ENCODE data around the gene CCDC14.
"Not testable (repeated sequence)": the region's sequence is repeated elsewhere in the genome, so short reads cannot be mapped to it uniquely, and the experiment has no call there.

The CCDC14 gene

GRCh38 chr3:123979525-123980501 is 18.8 kb upstream of the CCDC14 start:
- TF ChIP-seq CTCF (conservative IDR thresholded peaks at IDR 0.05; ENCODE audit: low read length): peak; percentile 69
- H3F3A ChIP-seq (ENCODE audit: low read depth); H4K20me1 ChIP-seq (ENCODE audit: insufficient read depth, low read length, poor library complexity, severe bottlenecking); H3K36me3 ChIP-seq (ENCODE audit: insufficient read depth, low read length); H3K9me3 ChIP-seq (ENCODE audit: insufficient read depth, low read depth, low read length); H3K4me1 ChIP-seq (ENCODE audit: insufficient read depth, low read length, poor library complexity, severe bottlenecking); H3K79me2 ChIP-seq (ENCODE audit: insufficient read depth, low read length); H3K27me3 ChIP-seq (ENCODE audit: insufficient read depth, low read length, poor library complexity, severe bottlenecking); H3K9ac ChIP-seq (ENCODE audit: low read depth, low read length, poor library complexity, severe bottlenecking); H3K9me2 ChIP-seq (replicated peaks; ENCODE audit: low read depth, low read length): not testable (repeated sequence)
- Histone ChIP-seq H3K4me2 (ENCODE audit: low read depth, low read length, poor library complexity, severe bottlenecking) (peak overlapping the region; percentile 54), H3K4me3 (ENCODE audit: low read length, poor library complexity, severe bottlenecking) (peak overlapping the region; percentile 23), H2AFZ (ENCODE audit: low read length) (peak overlapping the region; percentile 71; the same call in 1 of the 2 replicates)

GRCh38 chr3:123976904-123977303 is 15.9 kb upstream of the CCDC14 start:
- not testable (repeated sequence) for H4K20me1 ChIP-seq (ENCODE audit: insufficient read depth, low read length, poor library complexity, severe bottlenecking); H3K9me3 ChIP-seq (ENCODE audit: insufficient read depth, low read depth, low read length); H3K27me3 ChIP-seq (ENCODE audit: insufficient read depth, low read length, poor library complexity, severe bottlenecking); H3K4me3 ChIP-seq (ENCODE audit: low read length, poor library complexity, severe bottlenecking); H3K4me1 ChIP-seq (ENCODE audit: insufficient read depth, low read length, poor library complexity, severe bottlenecking); H3K9me2 ChIP-seq (replicated peaks; ENCODE audit: low read depth, low read length); H3K36me3 ChIP-seq (ENCODE audit: insufficient read depth, low read length); H3K9ac ChIP-seq (ENCODE audit: low read depth, low read length, poor library complexity, severe bottlenecking); H2AFZ ChIP-seq (ENCODE audit: low read length); H3K79me2 ChIP-seq (ENCODE audit: insufficient read depth, low read length); H3K4me2 ChIP-seq (ENCODE audit: low read depth, low read length, poor library complexity, severe bottlenecking); H3F3A ChIP-seq (ENCODE audit: low read depth)

GRCh38 chr3:123976181-123976898 is 15.3 kb upstream of the CCDC14 start:
- not testable (repeated sequence) for H3K79me2 ChIP-seq (ENCODE audit: insufficient read depth, low read length); H3K4me2 ChIP-seq (ENCODE audit: low read depth, low read length, poor library complexity, severe bottlenecking)

GRCh38 chr3:123975030-123975429 is 14.0 kb upstream of the CCDC14 start:
- H3K9me3 ChIP-seq (ENCODE audit: insufficient read depth, low read depth, low read length); H3K4me3 ChIP-seq (ENCODE audit: low read length, poor library complexity, severe bottlenecking); H2AFZ ChIP-seq (ENCODE audit: low read length); H3K36me3 ChIP-seq (ENCODE audit: insufficient read depth, low read length); H3K9me2 ChIP-seq (replicated peaks; ENCODE audit: low read depth, low read length); H3K9ac ChIP-seq (ENCODE audit: low read depth, low read length, poor library complexity, severe bottlenecking); H3F3A ChIP-seq (ENCODE audit: low read depth); H3K4me1 ChIP-seq (ENCODE audit: insufficient read depth, low read length, poor library complexity, severe bottlenecking); H3K79me2 ChIP-seq (ENCODE audit: insufficient read depth, low read length); H3K4me2 ChIP-seq (ENCODE audit: low read depth, low read length, poor library complexity, severe bottlenecking); H3K27me3 ChIP-seq (ENCODE audit: insufficient read depth, low read length, poor library complexity, severe bottlenecking); H4K20me1 ChIP-seq (ENCODE audit: insufficient read depth, low read length, poor library complexity, severe bottlenecking): not testable (repeated sequence)

More at GRCh38 chr3:123976181-123976898, 15.3 kb upstream of the CCDC14 start:
- H2AFZ ChIP-seq (ENCODE audit: low read length); H3K27me3 ChIP-seq (ENCODE audit: insufficient read depth, low read length, poor library complexity, severe bottlenecking); H3K9me2 ChIP-seq (replicated peaks; ENCODE audit: low read depth, low read length); H3K4me3 ChIP-seq (ENCODE audit: low read length, poor library complexity, severe bottlenecking); H4K20me1 ChIP-seq (ENCODE audit: insufficient read depth, low read length, poor library complexity, severe bottlenecking); H3K9ac ChIP-seq (ENCODE audit: low read depth, low read length, poor library complexity, severe bottlenecking); H3K4me1 ChIP-seq (ENCODE audit: insufficient read depth, low read length, poor library complexity, severe bottlenecking); H3K36me3 ChIP-seq (ENCODE audit: insufficient read depth, low read length); H3K9me3 ChIP-seq (ENCODE audit: insufficient read depth, low read depth, low read length); H3F3A ChIP-seq (ENCODE audit: low read depth): not testable (repeated sequence)
